HL-60 (cell line): ENCODE results near the gene SORCS2.

Experiments
- DNase-seq, 2 experiments: peaks; one replicate each; pipeline ENCODE4 v3.0.0-alpha.2; 2010 to 2020; ENCODE audit warnings: low read depth in 1 of 2, low spot score in 1 of 2
- H3K27ac ChIP-seq: fragments of 250-450 bp; sonication (Bioruptor Pico); replicated peaks from 2 replicates; pipeline ENCODE4 v1.5.1; 2020; ENCODE audit warnings: mild to moderate bottlenecking, moderate library complexity
- H3K27me3 ChIP-seq: fragments of 250-450 bp; sonication (Bioruptor Pico); 2 replicates; pipeline ENCODE4 v1.5.1; 2021; ENCODE audit warnings: mild to moderate bottlenecking, moderate library complexity; ENCODE audit not compliant: insufficient read depth, poor library complexity, severe bottlenecking
- H3K4me3 ChIP-seq: replicated peaks from 2 replicates; pipeline ENCODE4 v1.5.1; 2011; ENCODE audit warnings: mild to moderate bottlenecking, control low read depth, low read length; ENCODE audit not compliant: insufficient read depth
- GABPA ChIP-seq: IDR thresholded peaks from 2 replicates; pipeline ENCODE4 v1.6.1; 2012; ENCODE audit warnings: low read depth
- POLR2AphosphoS5 ChIP-seq: IDR thresholded peaks from 2 replicates; pipeline ENCODE4 v1.6.1; 2012; ENCODE audit warnings: low read depth
- REST ChIP-seq: IDR thresholded peaks from 2 replicates; pipeline ENCODE4 v1.6.1; 2012; ENCODE audit warnings: low read depth; ENCODE audit not compliant: insufficient replicate concordance
- SPI1 ChIP-seq: IDR thresholded peaks from 2 replicates; pipeline ENCODE4 v1.6.1; 2012; ENCODE audit warnings: low read depth, mild to moderate bottlenecking, borderline replicate concordance
- TF ChIP-seq, protein P1 (sequence below): IDR thresholded peaks from one replicate; pipeline ENCODE4 v1.5.1; 2011; ENCODE audit warnings: low read length, control low read depth, inconsistent platforms; ENCODE audit not compliant: insufficient read depth

Gene SORCS2

DNA sequence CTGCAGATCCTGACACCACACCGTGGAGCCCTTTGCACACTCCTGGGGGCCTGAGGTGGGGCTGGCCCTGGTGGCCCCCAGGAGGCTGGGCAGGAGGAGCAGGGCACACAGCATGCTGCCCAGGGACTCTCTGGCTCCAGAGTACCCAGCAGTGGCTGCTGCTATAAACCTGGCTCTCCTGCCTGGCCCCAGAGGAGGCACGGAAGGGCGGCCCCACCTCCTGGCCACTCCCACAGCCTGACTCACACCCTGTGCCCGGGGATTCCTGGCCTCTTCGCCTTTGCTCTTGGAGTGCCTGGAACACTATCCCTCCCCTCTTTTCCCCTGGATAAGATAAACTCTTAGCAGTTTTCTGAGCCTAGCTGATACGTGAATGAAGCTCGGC is 242.4 kb downstream of the SORCS2 start, which contains the start of gene PSAPL1:
TSS of gene PSAPL1 (minus strand) at position 165 of the 385 bp plus-strand sequence. CDS start at position 114, 51 bp downstream.
- H3K4me3 ChIP-seq, result no peak within 1 kb of the TSS
- no peak for DNase-seq
- no peak for TF ChIP-seq POLR2AphosphoS5
- TF ChIP-seq REST, result no peak
- TF ChIP-seq, protein P1, sequence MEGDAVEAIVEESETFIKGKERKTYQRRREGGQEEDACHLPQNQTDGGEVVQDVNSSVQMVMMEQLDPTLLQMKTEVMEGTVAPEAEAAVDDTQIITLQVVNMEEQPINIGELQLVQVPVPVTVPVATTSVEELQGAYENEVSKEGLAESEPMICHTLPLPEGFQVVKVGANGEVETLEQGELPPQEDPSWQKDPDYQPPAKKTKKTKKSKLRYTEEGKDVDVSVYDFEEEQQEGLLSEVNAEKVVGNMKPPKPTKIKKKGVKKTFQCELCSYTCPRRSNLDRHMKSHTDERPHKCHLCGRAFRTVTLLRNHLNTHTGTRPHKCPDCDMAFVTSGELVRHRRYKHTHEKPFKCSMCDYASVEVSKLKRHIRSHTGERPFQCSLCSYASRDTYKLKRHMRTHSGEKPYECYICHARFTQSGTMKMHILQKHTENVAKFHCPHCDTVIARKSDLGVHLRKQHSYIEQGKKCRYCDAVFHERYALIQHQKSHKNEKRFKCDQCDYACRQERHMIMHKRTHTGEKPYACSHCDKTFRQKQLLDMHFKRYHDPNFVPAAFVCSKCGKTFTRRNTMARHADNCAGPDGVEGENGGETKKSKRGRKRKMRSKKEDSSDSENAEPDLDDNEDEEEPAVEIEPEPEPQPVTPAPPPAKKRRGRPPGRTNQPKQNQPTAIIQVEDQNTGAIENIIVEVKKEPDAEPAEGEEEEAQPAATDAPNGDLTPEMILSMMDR, result no peak
- no peak for TF ChIP-seq SPI1
- TF ChIP-seq GABPA, result no peak

DNA sequence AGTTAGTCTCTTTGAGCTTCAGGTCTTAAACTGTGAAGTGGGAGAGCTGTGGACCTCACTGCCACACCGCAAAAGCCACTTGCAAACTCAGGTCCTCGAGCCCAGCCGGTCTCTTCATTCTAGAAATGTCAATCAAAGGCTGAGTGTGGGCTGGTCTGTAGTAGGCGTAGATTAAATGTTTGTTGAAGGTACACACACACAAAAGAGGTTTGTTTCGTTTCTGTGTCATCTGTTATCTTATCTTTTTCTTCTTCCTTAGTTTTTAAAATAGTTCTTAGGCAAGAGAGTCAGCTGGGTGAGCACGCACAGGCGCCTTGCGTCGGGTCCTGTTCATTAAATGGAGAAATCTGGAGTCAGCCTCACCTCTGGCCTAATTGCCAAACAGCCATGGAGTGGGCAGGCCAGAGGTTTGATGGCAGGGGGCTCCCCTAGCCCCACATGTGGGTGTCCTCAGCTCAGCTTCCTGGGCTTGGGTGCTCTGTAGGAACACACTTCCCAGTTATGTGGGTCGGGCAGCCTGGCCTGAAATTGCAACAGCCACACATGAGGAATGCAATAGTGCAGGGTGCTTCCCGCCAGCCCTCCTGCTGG is 243.2 kb downstream of the SORCS2 start:
- Histone ChIP-seq H3K27me3 (no peaks in the 10 kb centered on the region), H3K4me3 (no peak overlapping the region), H3K27ac (no peak overlapping the region)
- DNase-seq, result no peak
- TF ChIP-seq SPI1, result no peak

More for the DNA sequence above, 242.4 kb downstream of the SORCS2 start, which contains the start of gene PSAPL1:
- no peaks in the 10 kb centered on the region for H3K27me3 ChIP-seq
- H3K27ac ChIP-seq, result no peak within 1 kb of the TSS

DNA sequence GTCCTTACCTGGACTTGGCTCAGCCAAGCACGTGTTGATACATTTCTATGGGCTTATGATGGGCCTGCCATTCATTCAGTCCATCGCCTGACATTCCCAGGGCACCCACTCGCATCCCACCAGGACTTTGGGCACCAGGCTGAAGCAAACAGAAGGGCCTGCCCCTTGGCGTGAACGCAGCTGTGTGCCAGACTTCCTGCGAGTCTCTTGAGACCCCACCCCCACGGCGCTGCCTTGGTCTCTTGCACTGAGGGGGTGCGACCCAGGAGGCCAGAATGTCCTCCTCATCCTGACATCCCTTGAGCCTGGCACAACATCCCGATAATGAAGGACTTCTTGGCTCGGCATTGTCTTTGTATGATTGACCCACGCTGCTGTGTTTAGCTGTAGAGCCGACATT is 243.9 kb downstream of the SORCS2 start:
- Histone ChIP-seq H3K27me3 (no peaks in the 10 kb centered on the region), H3K27ac (no peak overlapping the region), H3K4me3 (no peak overlapping the region)
- TF ChIP-seq SPI1, result no peak
- TF ChIP-seq GABPA, result no peak
- TF ChIP-seq, protein P1, result no peak
- TF ChIP-seq REST, result no peak
- no peak for TF ChIP-seq POLR2AphosphoS5
- DNase-seq, result no peak

DNA sequence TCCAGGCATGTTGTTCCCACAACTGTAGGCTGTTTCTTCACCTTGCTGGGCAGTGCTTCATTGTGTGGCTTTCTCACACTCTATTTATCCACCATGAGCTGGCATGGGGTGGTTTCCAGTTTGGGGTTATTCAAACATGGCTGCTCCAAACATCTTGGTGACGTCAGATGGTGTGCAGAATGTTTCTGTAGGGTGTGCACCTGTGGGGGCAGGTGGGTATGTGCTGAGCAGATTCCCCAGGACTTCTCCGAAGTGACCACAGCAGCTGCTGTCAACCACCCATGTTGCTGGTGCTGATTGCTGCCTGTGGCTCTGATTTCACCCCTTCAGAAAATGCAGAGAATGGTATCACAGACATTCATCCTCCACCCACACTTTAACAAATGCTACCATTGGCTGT is 247.4 kb downstream of the SORCS2 start:
- no peak for DNase-seq
- H3K4me3 ChIP-seq, result no peak overlapping the region
- no peak overlapping the region for H3K27ac ChIP-seq
- no peak for TF ChIP-seq SPI1
- no peak for TF ChIP-seq POLR2AphosphoS5
- no peak for TF ChIP-seq REST
- TF ChIP-seq, protein P1, result no peak
- no peaks in the 10 kb centered on the region for H3K27me3 ChIP-seq
